MM.1S (cell line): ENCODE measurements around the gene GRK1.
"Not testable (repeated sequence)": the region's sequence is repeated elsewhere in the genome, so short reads cannot be mapped to it uniquely, and the experiment has no call there.

ENCODE experiments used
- DNase-seq: peaks from one replicate; pipeline ENCODE4 v3.0.0-alpha.2; 2015
- H2AFZ ChIP-seq: fragments of 300-600 bp; sonication (generic); 2 replicates; pipeline ENCODE4 v1.6.0; 2016; ENCODE audit warnings: antibody characterized with exemption, low read length
- H3F3A ChIP-seq: fragments of 300-600 bp; sonication (generic); 2 replicates; pipeline ENCODE4 v1.6.1; 2016; ENCODE audit warnings: mild to moderate bottlenecking, antibody characterized with exemption, low read length, moderate library complexity, mixed read lengths; ENCODE audit not compliant: insufficient read depth
- H3K27ac ChIP-seq: fragments of 300-600 bp; sonication (generic); 2 replicates; pipeline ENCODE4 v1.5.1; 2016; ENCODE audit warnings: mild to moderate bottlenecking, low read length
- H3K27me3 ChIP-seq: fragments of 300-600 bp; sonication (generic); replicated peaks from 2 replicates; pipeline ENCODE4 v1.6.0; 2016; ENCODE audit warnings: low read length; ENCODE audit not compliant: insufficient read depth
- H3K36me3 ChIP-seq: fragments of 300-600 bp; sonication (generic); replicated peaks from 2 replicates; pipeline ENCODE4 v1.6.1; 2016; ENCODE audit warnings: mild to moderate bottlenecking, low read length, mixed read lengths; ENCODE audit not compliant: insufficient read depth
- H3K4me1 ChIP-seq: fragments of 300-600 bp; sonication (generic); 2 replicates; pipeline ENCODE4 v1.6.1; 2016; ENCODE audit warnings: low read length, mixed read lengths
- H3K4me2 ChIP-seq: fragments of 300-600 bp; sonication (generic); 2 replicates; pipeline ENCODE4 v1.6.0; 2016; ENCODE audit warnings: low read depth, low read length
- H3K4me3 ChIP-seq: fragments of 300-600 bp; sonication (generic); 2 replicates; pipeline ENCODE4 v1.5.1; 2016; ENCODE audit warnings: low read length, mixed read lengths
- H3K79me2 ChIP-seq: fragments of 300-600 bp; sonication (generic); 2 replicates; pipeline ENCODE4 v1.6.1; 2016; ENCODE audit warnings: mixed run types, low read length, mixed read lengths
- H3K9ac ChIP-seq: fragments of 300-600 bp; sonication (generic); 2 replicates; pipeline ENCODE4 v1.6.1; 2016; ENCODE audit warnings: low read length, mixed read lengths
- H3K9me2 ChIP-seq: fragments of 300-600 bp; sonication (generic); replicated peaks from 2 replicates; pipeline ENCODE4 v1.6.1; 2016; ENCODE audit warnings: mild to moderate bottlenecking, low read length, mixed read lengths; ENCODE audit not compliant: insufficient read depth
- H3K9me3 ChIP-seq: fragments of 300-600 bp; sonication (generic); replicated peaks from 2 replicates; pipeline ENCODE4 v1.6.1; 2016; ENCODE audit warnings: mild to moderate bottlenecking, low read length, mixed read lengths; ENCODE audit not compliant: insufficient read depth
- H4K20me1 ChIP-seq: fragments of 300-600 bp; sonication (generic); 2 replicates; pipeline ENCODE4 v1.6.1; 2016; ENCODE audit warnings: mild to moderate bottlenecking, low read length, moderate library complexity, mixed read lengths; ENCODE audit not compliant: insufficient read depth
- CTCF ChIP-seq: fragments of 300-600 bp; sonication (generic); IDR thresholded peaks from 2 replicates; pipeline ENCODE4 v1.5.1; 2016; ENCODE audit warnings: antibody characterized with exemption, low read length, mixed read lengths
- EZH2 ChIP-seq: fragments of 300-600 bp; sonication (generic); optimal IDR thresholded peaks from 2 replicates; pipeline ENCODE3; 2017; ENCODE audit warnings: low read depth, mild to moderate bottlenecking, antibody characterized with exemption, low read length, mixed read lengths
- EZH2phosphoT487 ChIP-seq: fragments of 300-600 bp; sonication (generic); IDR thresholded peaks from 2 replicates; pipeline ENCODE4 v1.6.1; 2018; ENCODE audit warnings: antibody characterized with exemption, low read length

Gene GRK1

GRCh38 chr13:113744197-113745000 is 77.4 kb downstream of the GRK1 start:
- Histone ChIP-seq H3K4me1 (peaks cover 43% of the 10 kb centered on the region), H3K4me2 (no peak overlapping the region), H3K27ac (no peak overlapping the region), H3K36me3 (no peaks in the 10 kb centered on the region), H3K27me3 (no peaks in the 10 kb centered on the region), H3K4me3 (no peak overlapping the region), H4K20me1 (no peaks in the 10 kb centered on the region), H3K9me2 (no peaks in the 10 kb centered on the region), H3K79me2 (no peaks in the 10 kb centered on the region), H3K9ac (no peak overlapping the region), H3K9me3 (no peaks in the 10 kb centered on the region), H2AFZ (no peak overlapping the region), H3F3A (peaks cover 13% of the 10 kb centered on the region)
- no peak for DNase-seq
- TF ChIP-seq CTCF: no peak
- TF ChIP-seq EZH2: no peak
- no peak for TF ChIP-seq EZH2phosphoT487

GRCh38 chr13:113745059-113745458 is 78.0 kb downstream of the GRK1 start:
- no peak overlapping the region for H3K4me2 ChIP-seq
- H3K4me3 ChIP-seq: no peak overlapping the region
- peaks cover 13% of the 10 kb centered on the region for H3F3A ChIP-seq
- H2AFZ ChIP-seq: no peak overlapping the region
- no peak overlapping the region for H3K9ac ChIP-seq
- no peaks in the 10 kb centered on the region for H3K9me3 ChIP-seq
- no peaks in the 10 kb centered on the region for H3K36me3 ChIP-seq
- H3K79me2 ChIP-seq: no peaks in the 10 kb centered on the region
- peaks cover 43% of the 10 kb centered on the region for H3K4me1 ChIP-seq
- DNase-seq: no peak
- TF ChIP-seq EZH2phosphoT487 (no peak), EZH2 (no peak), CTCF (no peak)
- no peaks in the 10 kb centered on the region for H3K27me3 ChIP-seq
- no peak overlapping the region for H3K27ac ChIP-seq
- H3K9me2 ChIP-seq: no peaks in the 10 kb centered on the region
- no peaks in the 10 kb centered on the region for H4K20me1 ChIP-seq

- not testable (repeated sequence) for H3K27ac ChIP-seq, H3K79me2 ChIP-seq, H3K9me2 ChIP-seq, H3K9ac ChIP-seq, H3K4me3 ChIP-seq, DNase-seq, H2AFZ ChIP-seq, H3K9me3 ChIP-seq, H3K36me3 ChIP-seq, H4K20me1 ChIP-seq, H3K27me3 ChIP-seq, H3K4me2 ChIP-seq
- Histone ChIP-seq H3K4me1 (peaks cover 41% of the 10 kb centered on the region), H3F3A (peaks cover 13% of the 10 kb centered on the region)
These were observed 78.6 kb downstream of the GRK1 start for GRCh38 chr13:113745500-113746142.

GRCh38 chr13:113746143-113746525 is 79.1 kb downstream of the GRK1 start:
- TF ChIP-seq CTCF (no peak), EZH2phosphoT487 (no peak), EZH2 (no peak)
- H3K4me1 ChIP-seq: peaks cover 35% of the 10 kb centered on the region
- no peak overlapping the region for H3K9ac ChIP-seq
- no peaks in the 10 kb centered on the region for H3K36me3 ChIP-seq
- peaks cover 13% of the 10 kb centered on the region for H3F3A ChIP-seq
- H3K9me2 ChIP-seq: no peaks in the 10 kb centered on the region
- DNase-seq: no peak
- H3K4me2 ChIP-seq: no peak overlapping the region
- H3K27ac ChIP-seq: no peak overlapping the region
- H3K79me2 ChIP-seq: no peaks in the 10 kb centered on the region
- H3K27me3 ChIP-seq: no peaks in the 10 kb centered on the region
- H2AFZ ChIP-seq: no peak overlapping the region
- H3K4me3 ChIP-seq: no peak overlapping the region
- H4K20me1 ChIP-seq: no peaks in the 10 kb centered on the region
- no peaks in the 10 kb centered on the region for H3K9me3 ChIP-seq
